ENCODE results near the gene AFMID. TPM values are rescaled to one million over a fixed set of nuclear protein-coding genes. Genes with fewer than 3 reads are reported as not detected.
A peak's percentile ranks its signal among the peaks of the same experiment; 100 is the strongest.

The AFMID gene
- polyA plus RNA-seq, 3 donors, result 7.1 to 45.7 (median 14.2) TPM

DNA sequence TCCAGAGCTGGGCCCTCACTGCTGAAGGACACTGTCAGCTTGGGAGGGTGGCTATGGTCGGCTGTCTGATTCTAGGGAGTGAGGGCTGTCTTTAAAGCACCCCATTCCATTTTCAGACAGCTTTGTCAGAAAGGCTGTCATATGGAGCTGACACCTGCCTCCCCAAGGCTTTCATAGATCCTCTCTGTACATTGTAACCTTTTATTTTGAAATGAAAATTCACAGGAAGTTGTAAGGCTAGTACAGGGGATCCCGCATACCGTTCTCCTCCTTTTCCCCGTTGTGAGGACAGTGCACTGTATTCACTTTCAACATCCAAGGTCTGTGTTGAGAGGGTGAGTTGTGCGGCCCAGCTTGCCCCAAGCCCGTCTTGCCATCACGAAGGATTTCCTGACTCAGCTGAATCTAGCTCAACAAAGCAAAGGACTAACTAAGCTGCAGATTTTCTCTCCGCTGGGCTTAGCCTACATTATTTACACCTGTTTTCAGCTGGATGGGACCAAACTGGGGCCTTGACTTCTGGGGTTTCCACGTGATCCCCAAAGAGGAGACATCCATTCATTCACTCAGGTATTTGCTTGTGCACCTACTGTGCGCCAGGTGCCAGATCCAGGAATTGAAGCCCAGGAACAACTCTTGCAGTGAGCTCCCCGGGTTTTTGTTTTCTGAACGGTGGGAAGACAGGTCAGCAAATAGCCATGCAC, 39.0 kb downstream of the AFMID start:
- peaks cover 0 to 7% (median 0%) of the 10 kb centered on the region in 7 donors for H3K9me3 Mint-ChIP-seq

DNA sequence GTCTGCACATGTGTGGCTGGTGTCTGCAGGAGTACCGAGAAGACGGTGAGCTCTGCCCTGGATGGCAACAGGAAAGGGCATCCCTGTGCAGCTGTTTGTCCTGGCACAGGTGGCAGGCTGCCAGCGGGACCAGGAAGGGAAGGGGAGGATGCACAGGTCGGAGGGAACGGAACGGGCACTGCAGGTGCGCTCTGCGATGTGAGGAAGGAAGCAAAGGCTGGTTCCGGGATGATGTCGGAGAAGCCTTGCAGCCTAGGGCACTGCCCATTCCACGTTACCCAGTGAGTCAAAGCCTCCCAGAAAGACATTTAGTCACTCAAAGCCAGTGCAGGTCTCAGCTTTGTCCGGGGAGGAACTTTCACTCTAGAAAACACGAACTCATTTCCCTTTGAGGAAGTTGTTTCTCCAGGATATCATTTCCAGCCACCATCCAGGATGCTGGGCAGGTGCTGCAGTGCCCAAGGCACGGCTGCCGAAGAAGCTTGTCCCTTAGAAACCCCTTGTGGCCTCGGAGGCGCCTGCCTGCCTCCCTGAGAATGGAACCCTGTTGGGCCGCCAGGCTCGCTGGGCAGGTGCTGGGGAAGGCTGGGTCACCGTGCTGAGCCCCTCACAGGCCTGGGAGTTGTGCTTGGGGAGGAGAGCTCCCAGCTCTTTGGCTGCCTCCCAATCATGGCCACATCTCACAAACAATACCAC, 39.7 kb downstream of the AFMID start:
- H3K27me3 Mint-ChIP-seq (ENCODE audit: low read depth in 3 of 3), result peaks cover 36 to 58% (median 51%) of the 10 kb centered on the region in 3 donors
- H3K4me2 ChIP-seq (replicated peaks; ENCODE audit: extremely low read depth, low read length, poor library complexity, severe bottlenecking), result peak overlapping the region; percentile 33
- H3K4me1 Mint-ChIP-seq, result peaks cover 18% of the 10 kb centered on the region
- peaks cover 28 to 38% of the 10 kb centered on the region in 2 donors for H3K36me3 Mint-ChIP-seq
- H3K27ac Mint-ChIP-seq, result peak overlapping the region in 6 of 7 donors; percentile 46 to 85 (median 74)
- WGBS (ENCODE audit: insufficient coverage), result 18% methylated on average over 6 of the region's 20 CpGs
- peak overlapping the region; percentile 10 to 53 for H3K27ac ChIP-seq (ENCODE audit: low read depth in 1 of 2, low read length in 2 of 2)
- H3K9ac ChIP-seq (ENCODE audit: insufficient read depth, low read length, poor library complexity, severe bottlenecking), result peak overlapping the region; percentile 32
- H3K4me3 ChIP-seq (replicated peaks in 1 of 3; ENCODE audit: low read depth in 2 of 3, low read length in 3 of 3), result no peak overlapping the region
- peaks cover 19 to 32% of the 10 kb centered on the region in 2 donors for H3K36me3 ChIP-seq (replicated peaks in 1 of 2; ENCODE audit: control insufficient read depth in 1 of 2, insufficient read depth in 2 of 2, low read length in 2 of 2)
- intact Hi-C loops (cut with micrococcal nuclease), result no loop called here
- peak; percentile 59 to 79 (median 63) for DNase-seq
- no peaks in the 10 kb centered on the region for H4K20me1 ChIP-seq (ENCODE audit: insufficient read depth, low read length)
- H2AFZ ChIP-seq (ENCODE audit: insufficient read depth, low read depth, low read length, poor library complexity, severe bottlenecking), result no peak overlapping the region
- no peaks in the 10 kb centered on the region for H3K79me2 ChIP-seq (ENCODE audit: insufficient read depth, low read length)
- TF ChIP-seq, protein P1, sequence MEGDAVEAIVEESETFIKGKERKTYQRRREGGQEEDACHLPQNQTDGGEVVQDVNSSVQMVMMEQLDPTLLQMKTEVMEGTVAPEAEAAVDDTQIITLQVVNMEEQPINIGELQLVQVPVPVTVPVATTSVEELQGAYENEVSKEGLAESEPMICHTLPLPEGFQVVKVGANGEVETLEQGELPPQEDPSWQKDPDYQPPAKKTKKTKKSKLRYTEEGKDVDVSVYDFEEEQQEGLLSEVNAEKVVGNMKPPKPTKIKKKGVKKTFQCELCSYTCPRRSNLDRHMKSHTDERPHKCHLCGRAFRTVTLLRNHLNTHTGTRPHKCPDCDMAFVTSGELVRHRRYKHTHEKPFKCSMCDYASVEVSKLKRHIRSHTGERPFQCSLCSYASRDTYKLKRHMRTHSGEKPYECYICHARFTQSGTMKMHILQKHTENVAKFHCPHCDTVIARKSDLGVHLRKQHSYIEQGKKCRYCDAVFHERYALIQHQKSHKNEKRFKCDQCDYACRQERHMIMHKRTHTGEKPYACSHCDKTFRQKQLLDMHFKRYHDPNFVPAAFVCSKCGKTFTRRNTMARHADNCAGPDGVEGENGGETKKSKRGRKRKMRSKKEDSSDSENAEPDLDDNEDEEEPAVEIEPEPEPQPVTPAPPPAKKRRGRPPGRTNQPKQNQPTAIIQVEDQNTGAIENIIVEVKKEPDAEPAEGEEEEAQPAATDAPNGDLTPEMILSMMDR (IDR thresholded peaks at IDR 0.05), result no peak
- H3K9me3 ChIP-seq (replicated peaks in 1 of 2; ENCODE audit: control insufficient read depth in 1 of 2, insufficient read depth in 1 of 2, low read length in 2 of 2), result peaks cover 0 to 8% of the 10 kb centered on the region in 2 donors
- H3K4me3 Mint-ChIP-seq, result peak overlapping the region; percentile 52 to 75
- peaks cover 0 to 10% (median 0%) of the 10 kb centered on the region in 7 donors for H3K9me3 Mint-ChIP-seq
- peaks cover 6 to 40% of the 10 kb centered on the region in 2 donors for H3K27me3 ChIP-seq (ENCODE audit: control insufficient read depth in 2 of 2, insufficient read depth in 2 of 2, low read length in 2 of 2)
- peaks cover 13 to 15% of the 10 kb centered on the region in 2 donors for H3K4me1 ChIP-seq (ENCODE audit: control insufficient read depth in 1 of 2, insufficient read depth in 2 of 2, low read length in 2 of 2)

More for the DNA sequence above, 39.0 kb downstream of the AFMID start:
- no peak overlapping the region for H3K9ac ChIP-seq (ENCODE audit: insufficient read depth, low read length, poor library complexity, severe bottlenecking)
- H3K27me3 Mint-ChIP-seq (ENCODE audit: low read depth in 3 of 3), result peaks cover 32 to 52% (median 45%) of the 10 kb centered on the region in 3 donors
- H4K20me1 ChIP-seq (ENCODE audit: insufficient read depth, low read length), result no peaks in the 10 kb centered on the region
- peaks cover 18% of the 10 kb centered on the region for H3K4me1 Mint-ChIP-seq
- intact Hi-C loops (cut with micrococcal nuclease), result no loop called here
- TF ChIP-seq, protein P1 (IDR thresholded peaks at IDR 0.05), result no peak
- peak overlapping the region; percentile 33 for H3K4me2 ChIP-seq (replicated peaks; ENCODE audit: extremely low read depth, low read length, poor library complexity, severe bottlenecking)
- peaks cover 19 to 39% of the 10 kb centered on the region in 2 donors for H3K36me3 ChIP-seq (replicated peaks in 1 of 2; ENCODE audit: control insufficient read depth in 1 of 2, insufficient read depth in 2 of 2, low read length in 2 of 2)
- no peak for DNase-seq
- H3K36me3 Mint-ChIP-seq, result peaks cover 28 to 45% of the 10 kb centered on the region in 2 donors
- peak overlapping the region in 1 of 2 donors; percentile 75 for H3K4me3 Mint-ChIP-seq
- H3K4me1 ChIP-seq (ENCODE audit: control insufficient read depth in 1 of 2, insufficient read depth in 2 of 2, low read length in 2 of 2), result peaks cover 13 to 14% of the 10 kb centered on the region in 2 donors
- no peak overlapping the region for H3K27ac ChIP-seq (ENCODE audit: low read depth in 1 of 2, low read length in 2 of 2)
- no peak overlapping the region for H2AFZ ChIP-seq (ENCODE audit: insufficient read depth, low read depth, low read length, poor library complexity, severe bottlenecking)
- peaks cover 0 to 7% of the 10 kb centered on the region in 2 donors for H3K9me3 ChIP-seq (replicated peaks in 1 of 2; ENCODE audit: control insufficient read depth in 1 of 2, insufficient read depth in 1 of 2, low read length in 2 of 2)
- H3K4me3 ChIP-seq (replicated peaks in 1 of 3; ENCODE audit: low read depth in 2 of 3, low read length in 3 of 3), result no peak overlapping the region
- peak overlapping the region in 4 of 7 donors; percentile 8 to 75 (median 45) for H3K27ac Mint-ChIP-seq
- H3K27me3 ChIP-seq (ENCODE audit: control insufficient read depth in 2 of 2, insufficient read depth in 2 of 2, low read length in 2 of 2), result peaks cover 6 to 35% of the 10 kb centered on the region in 2 donors
- no peaks in the 10 kb centered on the region for H3K79me2 ChIP-seq (ENCODE audit: insufficient read depth, low read length)
- 90% methylated on average over 8 of the region's 12 CpGs for WGBS (ENCODE audit: insufficient coverage)
